HG02852 (cell line): ENCODE data around the gene AGT.
"Not testable (repeated sequence)": the region's sequence is repeated elsewhere in the genome, so short reads cannot be mapped to it uniquely, and the experiment has no call there.

Experiments used
- ATAC-seq: cut with Tn5 transposase; IDR thresholded peaks from one replicate; pipeline ENCODE4 v1.9.1; 2021; ENCODE audit warnings: mild to moderate bottlenecking, moderate library complexity; ENCODE audit not compliant: unreplicated experiment

AGT gene

DNA sequence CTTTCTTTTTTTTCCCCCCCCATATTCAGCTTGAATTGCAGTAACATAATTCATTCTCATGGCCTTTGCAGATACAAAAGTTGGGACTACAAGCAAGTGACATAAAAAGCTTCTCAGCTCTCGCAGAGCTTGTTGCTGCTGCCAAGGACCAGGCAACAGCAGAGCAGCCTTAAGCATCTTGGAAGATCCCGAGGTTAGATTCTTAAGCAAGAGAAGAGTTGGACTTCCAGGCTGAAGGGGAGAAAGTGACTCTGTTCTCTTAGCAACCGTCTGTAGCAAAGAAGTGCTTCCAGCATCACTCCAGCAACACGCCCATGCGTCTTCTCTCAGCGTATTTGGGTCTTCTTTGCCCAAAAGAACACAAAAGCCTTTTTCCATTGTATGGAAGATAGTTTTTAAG, 20.7 kb downstream of the AGT start:
- ATAC-seq = no peak

DNA sequence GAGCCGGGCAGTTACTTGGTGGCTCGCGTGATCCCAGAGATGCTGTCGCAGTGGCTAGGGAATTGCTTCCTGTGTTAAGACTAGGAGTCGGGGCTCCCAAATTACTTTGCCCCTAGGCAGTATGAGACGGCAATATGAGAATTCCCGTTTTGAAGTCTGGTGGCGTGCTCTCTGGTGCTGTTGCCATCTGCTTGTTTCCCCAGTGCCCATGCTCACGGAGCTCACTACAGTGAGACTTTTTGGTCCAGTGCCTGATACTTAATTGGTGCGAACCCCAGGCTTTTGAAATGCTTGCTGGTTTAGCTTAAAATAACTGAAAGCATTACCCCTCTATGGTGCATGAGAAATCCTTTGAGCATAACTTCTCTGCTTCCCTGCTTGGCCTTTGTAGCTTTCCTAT, 22.3 kb downstream of the AGT start:
- ATAC-seq = no peak

DNA sequence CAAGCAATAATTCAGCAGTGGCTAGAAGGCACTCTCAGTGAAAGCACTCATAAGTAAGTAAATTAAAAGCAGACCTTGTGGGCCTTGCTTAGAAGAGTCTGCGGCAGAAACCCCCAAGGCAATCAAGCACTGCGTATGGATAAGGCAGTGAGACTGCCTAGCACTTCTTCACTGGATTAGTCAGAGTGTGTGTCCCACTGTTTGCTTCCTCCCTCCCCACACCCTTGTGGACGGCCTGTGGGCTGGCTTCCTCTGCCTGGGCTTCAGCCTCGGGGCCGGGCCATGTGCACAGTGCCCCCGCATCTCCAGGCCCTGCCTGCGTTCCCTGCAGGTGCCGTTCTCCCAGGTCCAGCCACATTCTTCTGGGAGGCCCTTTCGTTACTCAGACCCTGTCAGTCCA, 23.8 kb downstream of the AGT start:
- ATAC-seq = no peak

DNA sequence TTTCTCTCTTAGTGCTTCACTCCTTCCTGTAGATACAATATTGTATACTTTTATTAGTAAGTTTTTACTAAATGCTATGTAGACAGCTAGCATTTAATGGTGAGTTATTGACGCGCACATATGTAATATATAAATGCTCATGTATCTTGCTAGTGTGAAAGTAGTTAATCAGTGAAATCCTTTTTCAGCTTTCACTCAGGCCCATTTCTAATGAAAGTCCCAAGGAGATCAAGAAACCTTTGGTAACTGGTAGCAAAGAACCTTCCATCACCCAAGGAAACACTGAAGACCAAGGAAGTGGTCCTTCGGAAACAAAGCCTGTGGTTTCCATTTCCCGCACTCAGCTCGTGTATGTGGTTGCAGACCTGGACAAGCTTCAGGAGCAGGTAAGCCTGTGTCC, 27.2 kb downstream of the AGT start:
- no peak for ATAC-seq

DNA sequence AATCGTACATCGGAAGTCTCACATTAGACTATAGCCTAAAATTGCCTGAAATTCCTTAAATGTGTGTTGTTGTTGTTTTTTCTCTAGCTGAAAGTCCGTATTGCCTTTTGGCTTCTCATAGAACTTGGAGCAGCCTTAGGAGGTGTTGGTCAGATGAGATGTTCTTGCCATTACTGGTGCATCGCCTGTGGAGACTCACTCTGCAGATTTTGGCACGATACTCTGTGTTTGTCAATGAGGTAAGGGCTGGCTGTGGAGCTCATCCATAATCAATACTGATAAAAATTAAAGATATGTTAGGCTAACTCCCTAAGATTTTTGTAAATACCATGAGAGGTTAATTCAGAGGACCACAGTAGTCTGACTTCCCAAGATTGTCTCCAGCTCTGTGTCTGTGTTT, 28.9 kb downstream of the AGT start:
- ATAC-seq = no peak

DNA sequence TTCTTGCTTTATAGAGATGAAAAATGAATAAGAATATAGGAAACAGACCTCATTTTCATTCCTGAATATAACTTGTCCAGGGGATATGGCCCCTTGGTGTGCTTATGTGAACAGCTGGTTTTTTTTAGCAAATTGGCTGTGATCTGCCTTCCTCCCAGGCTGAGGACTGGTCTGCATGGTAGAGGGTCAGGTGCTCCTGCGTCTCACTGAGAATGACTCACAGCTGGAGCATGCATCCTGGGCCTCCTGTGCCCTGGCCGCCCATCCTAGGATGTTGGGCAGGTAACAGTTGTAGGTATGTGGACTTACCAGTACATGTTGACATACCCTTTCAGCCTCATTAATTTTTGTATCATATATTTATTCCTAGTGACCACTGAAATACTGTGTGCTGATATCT, 29.8 kb downstream of the AGT start:
- ATAC-seq = no peak

DNA sequence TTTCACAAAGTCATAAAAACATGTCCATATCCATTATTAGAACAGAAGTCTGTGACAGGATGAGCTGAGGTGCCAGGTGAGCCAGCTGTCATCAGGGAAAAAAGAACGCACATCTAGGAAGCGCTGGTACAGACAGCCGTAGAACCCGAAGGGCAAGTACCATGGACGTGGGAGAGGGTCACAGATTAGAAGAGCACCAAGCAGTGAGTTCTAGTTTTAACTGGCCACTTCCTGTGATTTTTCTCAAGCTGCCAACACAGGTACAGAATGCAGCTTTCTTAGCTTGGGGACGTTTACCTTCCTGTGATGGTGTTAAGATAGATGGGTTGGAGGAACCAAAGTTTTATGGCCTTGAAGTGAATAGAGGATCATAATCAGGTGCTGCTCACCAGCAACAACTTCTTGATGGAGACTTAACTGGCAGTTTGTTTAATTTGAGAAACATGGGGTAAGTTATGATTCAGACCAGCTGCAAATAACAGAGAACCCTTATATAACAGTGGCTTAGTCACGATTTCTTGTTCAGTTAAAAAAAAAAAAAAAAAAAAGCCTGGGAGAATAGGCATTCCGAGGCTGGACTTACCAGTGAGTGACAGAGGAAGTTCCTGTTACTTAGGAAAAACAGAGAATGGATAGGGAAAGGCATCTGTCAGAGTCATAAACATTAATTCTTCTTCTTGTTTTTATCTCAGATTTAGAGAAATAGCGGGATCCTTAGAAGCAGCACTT, 30.9 kb downstream of the AGT start:
- ATAC-seq = no peak

DNA sequence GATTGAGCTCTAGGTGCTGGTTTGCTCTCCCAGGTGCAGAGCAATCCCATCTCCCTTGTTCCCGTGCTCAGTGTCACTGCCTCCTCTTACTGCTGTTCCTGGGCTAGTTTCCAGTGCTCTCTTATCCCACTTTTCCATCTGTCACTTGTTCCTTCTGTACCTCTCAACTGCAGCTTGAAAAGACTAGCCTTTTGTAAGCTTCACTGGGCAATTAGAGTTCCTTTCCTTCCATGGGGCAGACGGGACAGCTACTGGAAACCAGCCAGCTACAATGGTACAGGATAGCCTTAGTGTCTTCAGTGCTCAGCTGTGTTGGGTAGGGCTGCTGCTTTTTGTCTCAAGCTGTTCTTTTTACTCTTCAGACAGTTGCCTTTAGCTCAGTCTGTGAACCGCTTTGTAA, 31.6 kb downstream of the AGT start:
- ATAC-seq = no peak

DNA sequence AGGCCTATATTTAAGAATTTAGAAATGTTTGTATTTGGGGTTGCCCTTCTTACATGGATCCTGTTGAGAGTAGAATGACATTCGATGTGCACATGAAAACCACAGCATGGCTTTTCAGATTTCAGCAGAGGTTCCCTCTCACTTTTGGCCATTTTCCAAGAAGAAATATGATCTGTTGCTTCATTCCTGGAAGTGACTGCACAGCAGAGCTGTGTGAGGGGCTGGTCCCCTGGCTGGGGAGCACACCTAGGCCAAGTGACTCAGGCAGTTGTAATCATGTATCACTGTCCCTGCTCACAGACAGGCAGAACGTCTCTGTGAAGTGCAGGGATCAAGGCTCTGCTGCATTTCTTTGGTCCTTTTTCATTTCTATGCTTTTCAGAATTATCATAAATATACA, 32.3 kb downstream of the AGT start:
- no peak for ATAC-seq

DNA sequence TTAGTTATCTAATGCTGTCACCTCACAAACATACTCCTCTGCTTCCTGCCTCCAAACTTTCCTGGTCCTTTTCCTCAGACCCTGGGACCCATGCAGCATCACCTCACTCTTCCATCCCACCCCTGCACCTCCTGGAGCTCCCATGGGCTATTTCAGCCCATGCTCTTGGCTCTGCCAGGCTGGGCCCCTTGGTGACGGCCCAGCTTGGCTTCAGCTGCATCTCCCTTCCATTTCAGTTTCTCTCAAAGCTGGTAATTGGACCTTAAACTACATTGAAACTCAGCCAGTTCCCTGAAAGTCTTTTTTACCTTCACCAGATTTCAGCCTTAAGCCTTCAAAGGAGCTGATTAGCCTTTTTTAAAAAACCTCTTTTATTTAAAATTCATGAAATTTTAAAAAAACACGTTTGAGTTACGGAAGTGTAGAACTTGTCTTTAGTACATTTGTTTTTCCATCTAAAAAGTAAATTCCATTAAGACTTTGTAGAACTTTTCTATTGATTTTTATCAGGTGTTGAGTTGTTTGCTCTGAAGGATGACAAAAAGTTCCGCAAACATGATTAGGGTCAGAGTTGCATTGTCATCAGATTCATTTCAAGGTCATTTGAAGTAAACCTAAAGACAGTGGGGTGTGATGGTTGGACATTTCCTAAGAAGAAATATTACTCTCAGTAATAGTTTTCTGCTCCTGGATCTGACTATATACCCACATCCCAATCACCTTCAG, 33.5 kb downstream of the AGT start:
- no peak for ATAC-seq

DNA sequence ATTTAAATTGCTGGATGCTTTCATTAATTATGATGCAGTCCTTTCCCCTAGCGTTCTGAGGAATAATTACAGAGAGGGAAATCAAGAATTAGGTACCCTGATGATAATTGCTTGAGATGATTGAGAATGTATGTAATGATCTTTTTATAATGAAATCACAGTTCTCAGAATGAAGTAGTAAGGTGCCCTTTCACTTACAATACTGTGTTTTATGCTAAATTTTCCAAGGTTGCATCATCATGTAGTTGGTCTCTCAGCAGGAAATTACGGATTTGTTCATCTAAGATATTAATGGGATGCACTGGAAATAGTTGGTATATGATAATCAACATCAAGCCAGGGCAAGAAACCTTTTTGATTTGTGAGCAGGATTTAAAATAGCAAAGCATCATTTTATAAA, 34.1 kb downstream of the AGT start:
- ATAC-seq = no peak

DNA sequence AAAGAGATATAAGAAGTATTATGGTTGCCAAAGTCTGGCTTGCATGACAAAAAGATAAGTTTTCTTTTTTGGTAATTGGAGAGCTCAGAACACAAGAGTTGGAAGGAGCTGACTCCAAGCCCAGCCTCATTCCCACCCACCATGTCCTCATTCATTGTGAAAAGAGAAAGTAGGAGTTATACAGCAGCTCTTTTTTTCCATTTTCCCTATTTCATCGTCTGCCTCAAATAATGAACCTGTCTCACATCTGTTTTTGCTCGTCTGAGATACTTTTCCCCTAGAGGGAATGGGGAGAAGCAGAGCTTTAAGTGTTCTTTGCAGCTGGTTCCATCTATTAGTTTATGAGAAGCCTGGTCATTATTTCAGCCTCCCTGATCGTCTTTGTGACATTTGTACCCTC, 34.7 kb downstream of the AGT start:
- ATAC-seq = no peak

DNA sequence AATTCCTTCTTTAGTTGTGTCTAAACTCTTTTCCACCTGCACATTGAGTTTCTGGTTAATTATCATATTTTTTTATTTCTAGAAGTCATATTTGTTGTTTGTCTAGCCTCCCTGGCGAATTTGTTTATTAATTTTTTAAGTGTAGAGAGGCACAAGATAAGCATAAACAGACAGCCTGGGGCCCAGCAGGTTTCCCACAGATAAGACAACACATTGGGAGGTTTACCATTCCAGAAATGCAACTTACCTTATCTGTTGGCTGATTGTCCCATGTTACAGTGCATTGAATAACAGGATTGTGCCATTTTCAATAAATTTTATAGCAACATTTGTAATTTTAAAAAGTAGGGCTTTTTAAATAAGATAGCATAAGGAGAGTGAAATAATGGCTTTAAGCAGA, 36.7 kb downstream of the AGT start:
- ATAC-seq = no peak

DNA sequence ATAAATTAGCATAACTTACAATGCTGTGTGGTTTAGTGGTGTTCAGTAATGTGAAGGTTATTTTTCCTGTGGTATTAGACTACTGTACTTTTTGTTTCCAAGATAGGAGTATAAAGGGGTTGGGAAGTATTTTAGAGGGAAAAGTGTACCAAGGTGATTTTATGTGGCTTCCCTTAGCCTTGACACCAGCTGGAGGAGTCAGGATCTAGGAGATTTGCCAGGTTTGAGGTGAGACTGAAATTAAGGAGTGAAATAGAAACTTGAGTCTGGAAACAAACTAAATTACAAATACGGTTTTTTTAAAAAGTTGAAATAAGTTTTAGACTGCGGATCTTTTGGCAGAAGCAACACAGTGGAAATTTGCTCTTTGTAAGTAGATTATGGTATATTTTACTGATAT, 39.3 kb downstream of the AGT start:
- no peak for ATAC-seq

DNA sequence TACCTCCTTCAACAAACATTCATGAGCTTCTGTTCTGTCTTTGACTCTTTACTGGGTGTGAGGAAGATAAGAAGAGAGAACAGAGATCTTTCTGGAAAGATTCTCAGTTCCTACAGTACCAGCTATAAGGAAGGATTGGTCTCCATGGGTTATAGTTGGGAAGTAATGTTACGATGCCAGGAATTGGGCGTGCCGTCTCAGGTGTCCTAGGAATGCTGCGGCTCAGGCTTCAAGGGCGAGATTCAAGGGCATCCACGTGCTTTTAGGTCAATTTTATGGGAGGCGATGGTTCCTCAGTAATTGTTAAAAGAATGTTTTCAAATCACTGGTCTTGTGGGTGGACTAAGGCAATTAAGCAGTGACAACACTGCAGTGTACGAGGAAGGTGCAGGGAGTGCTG, 44.4 kb downstream of the AGT start:
- no peak for ATAC-seq

DNA sequence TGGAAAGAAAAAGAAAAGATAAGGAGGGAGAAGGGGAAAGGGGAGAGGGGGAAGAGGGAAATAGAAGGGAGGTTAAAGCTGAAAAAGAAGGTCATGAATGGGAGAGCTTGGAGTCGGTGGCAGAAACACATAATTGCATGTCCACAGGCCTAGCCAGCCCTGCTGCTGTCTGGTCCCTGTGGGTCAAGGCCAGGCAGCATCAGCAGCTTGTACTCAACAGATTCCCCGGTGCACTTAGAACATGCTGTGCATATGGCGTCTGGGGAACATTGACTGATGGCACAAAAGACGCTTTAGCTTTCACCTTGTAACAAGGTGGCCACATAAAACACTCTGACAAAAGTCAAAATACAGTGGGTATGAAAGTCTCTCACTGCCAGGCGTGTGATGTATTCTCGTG, 45.7 kb downstream of the AGT start:
- ATAC-seq = no peak

DNA sequence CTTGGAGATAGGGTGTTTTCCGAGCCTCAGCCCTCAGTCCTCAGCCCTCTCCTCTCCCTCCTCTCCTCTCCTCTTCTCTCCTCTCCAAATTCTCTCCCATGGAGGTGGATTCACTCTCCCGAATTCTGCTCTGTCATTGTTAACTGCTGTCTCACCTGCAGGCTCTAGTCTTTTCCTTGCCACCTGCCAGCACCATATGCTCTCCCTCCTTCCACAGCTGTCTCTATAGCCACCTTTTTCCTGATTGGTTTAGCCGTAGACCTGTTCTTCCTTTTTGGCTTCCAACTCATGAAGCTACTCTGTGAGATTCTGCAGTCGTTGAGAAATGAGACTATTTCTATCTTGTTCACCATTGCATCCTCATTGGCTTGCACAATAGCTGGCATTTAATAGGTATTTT, 51.9 kb downstream of the AGT start:
- ATAC-seq = no peak

DNA sequence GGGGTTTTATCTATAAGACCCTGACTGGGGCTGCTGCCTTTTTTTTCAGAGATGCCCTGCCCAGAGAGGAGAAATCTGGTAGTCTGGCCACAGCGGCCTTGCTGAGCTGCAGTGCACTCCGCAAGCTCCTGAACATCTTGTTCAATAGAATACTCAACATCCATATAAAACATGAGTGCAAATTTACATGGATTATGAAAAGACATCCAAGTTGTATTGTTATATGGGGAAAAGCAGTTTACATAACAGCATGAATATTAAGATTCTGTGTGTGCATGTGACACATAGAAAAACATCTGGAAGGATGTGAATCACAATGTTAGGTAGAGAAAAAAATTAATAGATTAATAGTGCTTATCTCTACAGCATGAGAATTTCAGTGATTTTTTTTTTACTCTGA, 55.2 kb downstream of the AGT start:
- no peak for ATAC-seq

DNA sequence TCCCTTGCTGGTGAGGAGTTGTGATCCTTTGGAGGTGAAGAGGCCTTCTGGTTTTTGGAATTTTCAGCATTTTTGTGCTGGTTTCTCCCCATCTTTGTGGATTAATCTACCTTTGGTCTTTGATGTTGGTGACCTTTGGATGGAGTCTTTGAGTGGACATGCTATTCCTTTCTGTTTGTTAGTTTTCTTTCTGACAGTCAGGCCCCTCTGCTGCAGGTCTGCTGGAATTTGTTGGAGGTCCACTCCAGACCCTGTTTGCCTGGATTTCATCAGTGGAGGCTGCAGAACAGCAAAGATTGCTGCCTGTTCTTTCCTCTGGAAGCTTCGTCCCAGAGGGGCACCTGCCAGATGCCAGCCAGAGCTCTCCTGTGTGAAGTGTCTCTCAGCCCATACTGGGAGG, 55.8 kb downstream of the AGT start:
- ATAC-seq = not testable (repeated sequence)

DNA sequence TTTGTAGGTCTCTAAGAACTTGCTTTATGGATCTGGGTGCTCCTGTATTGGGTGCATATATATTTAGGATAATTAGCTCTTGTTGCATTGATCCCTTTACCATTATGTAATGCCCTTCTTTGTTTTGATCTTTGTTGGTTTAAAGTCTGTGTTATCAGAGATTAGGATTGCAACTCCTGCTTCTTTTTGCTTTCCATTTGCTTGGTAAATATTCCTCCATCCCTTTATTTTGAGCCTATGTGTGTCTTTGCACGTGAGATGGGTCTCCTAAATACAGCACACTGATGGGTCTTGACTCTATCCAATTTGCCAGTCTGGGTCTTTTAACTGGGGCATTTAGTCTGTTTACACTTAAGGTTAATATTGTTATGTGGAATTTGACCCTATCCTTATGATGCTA, 57.2 kb downstream of the AGT start:
- not testable (repeated sequence) for ATAC-seq
